ENCODE measurements around the gene VWA2. TPM values are rescaled to one million over a fixed set of nuclear protein-coding genes. Genes with fewer than 3 reads are reported as not detected.

Gene VWA2
- total and polyA plus RNA-seq, 10 of the 15 experiments (the other 5 are each of a cell fraction or from before 2014, with no cell fraction given) = 0.03 TPM; not detected in 9

- DNase-seq (ENCODE audit: low read depth, low spot score) (no peak), ATAC-seq (no peak), FAIRE-seq (no peak)
- H3K4me2 ChIP-seq (ENCODE audit: control insufficient read depth, insufficient read depth) = no peak overlapping the region
- no TSS peak for BruUV-seq (replicated peaks)
- no peak overlapping the region for H3K9ac ChIP-seq (ENCODE audit: control insufficient read depth, insufficient read depth, low read length)
- no peak for TF ChIP-seq NR2F1 (conservative IDR thresholded peaks at IDR 0.05)
- TF ChIP-seq BMI1 (IDR thresholded peaks at IDR 0.05; ENCODE audit: borderline replicate concordance) = no peak
- no peak for TF ChIP-seq DPF2 (IDR thresholded peaks at IDR 0.05)
- TF ChIP-seq POLR2AphosphoS5 (IDR thresholded peaks at IDR 0.05; ENCODE audit: low read length) = no peak
- TF ChIP-seq ESRRA (IDR thresholded peaks at IDR 0.05; ENCODE audit: low read length) = no peak
- no peak for TF ChIP-seq BRCA1 (IDR thresholded peaks at IDR 0.05; ENCODE audit: low read depth, low read length)
- TF ChIP-seq, protein P1, sequence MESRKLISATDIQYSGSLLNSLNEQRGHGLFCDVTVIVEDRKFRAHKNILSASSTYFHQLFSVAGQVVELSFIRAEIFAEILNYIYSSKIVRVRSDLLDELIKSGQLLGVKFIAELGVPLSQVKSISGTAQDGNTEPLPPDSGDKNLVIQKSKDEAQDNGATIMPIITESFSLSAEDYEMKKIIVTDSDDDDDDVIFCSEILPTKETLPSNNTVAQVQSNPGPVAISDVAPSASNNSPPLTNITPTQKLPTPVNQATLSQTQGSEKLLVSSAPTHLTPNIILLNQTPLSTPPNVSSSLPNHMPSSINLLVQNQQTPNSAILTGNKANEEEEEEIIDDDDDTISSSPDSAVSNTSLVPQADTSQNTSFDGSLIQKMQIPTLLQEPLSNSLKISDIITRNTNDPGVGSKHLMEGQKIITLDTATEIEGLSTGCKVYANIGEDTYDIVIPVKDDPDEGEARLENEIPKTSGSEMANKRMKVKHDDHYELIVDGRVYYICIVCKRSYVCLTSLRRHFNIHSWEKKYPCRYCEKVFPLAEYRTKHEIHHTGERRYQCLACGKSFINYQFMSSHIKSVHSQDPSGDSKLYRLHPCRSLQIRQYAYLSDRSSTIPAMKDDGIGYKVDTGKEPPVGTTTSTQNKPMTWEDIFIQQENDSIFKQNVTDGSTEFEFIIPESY (IDR thresholded peaks at IDR 0.05) = no peak
- in situ Hi-C loops (cut with MboI) = no loop called here
- no peaks in the 10 kb centered on the region for H3K79me2 ChIP-seq (ENCODE audit: control insufficient read depth, insufficient read depth, low read length)
- H3K36me3 ChIP-seq (ENCODE audit: control insufficient read depth in 2 of 2, insufficient read depth in 2 of 2, low read length in 1 of 2) = no peaks in the 10 kb centered on the region
- H3K4me1 ChIP-seq (ENCODE audit: control insufficient read depth, insufficient read depth, low read length) = no peaks in the 10 kb centered on the region
- ChIA-PET POLR2A (no interaction called here), RAD21 (ENCODE audit: unreplicated experiment) (no interaction called here), SMC1A (ENCODE audit: uncharacterized antibody, unreplicated experiment) (no interaction called here), CTCF (no interaction called here)
- peaks cover 0 to under 1% of the 10 kb centered on the region in 2 experiments; a peak in 2 of 4 replicates for H3K27me3 ChIP-seq (replicated peaks in 1 of 2; ENCODE audit: control insufficient read depth in 2 of 2, insufficient read depth in 2 of 2, low read length in 1 of 2)
- intact Hi-C loops (cut with micrococcal nuclease; ENCODE audit: unreplicated experiment) = no loop called here
- 8% methylated on average over 3 of the region's 3 CpGs for WGBS (ENCODE audit: insufficient coverage, insufficient replicate concordance, low lambda C conversion rate, missing lambda C conversion rate)
- H4K20me1 ChIP-seq (ENCODE audit: control insufficient read depth, insufficient read depth) = no peaks in the 10 kb centered on the region
- no peak overlapping the region for H3K27ac ChIP-seq (ENCODE audit: control insufficient read depth, insufficient read depth)
- H3K9me3 ChIP-seq (replicated peaks; ENCODE audit: control insufficient read depth, insufficient read depth, low read length) = no peaks in the 10 kb centered on the region
- no peak overlapping the region for H2AFZ ChIP-seq (ENCODE audit: control insufficient read depth, low read depth, low read length)
- H3K4me3 ChIP-seq = no peak overlapping the region
These were observed 10.9 kb upstream of the VWA2 start for GRCh38 chr10:114228156-114228555.
